Stimulated activated CD4-positive, alpha-beta T cell treated with anti-CD3 and anti-CD28 coated beads, Interleukin-15, amount 100 ng/mL, for 48 hours (primary cell): Measurements from ENCODE around the gene XBP1.
"Not testable (repeated sequence)": the region's sequence is repeated elsewhere in the genome, so short reads cannot be mapped to it uniquely, and the experiment has no call there.

ENCODE experiments used
- DNase-seq, 2 donors: peaks; one replicate each; pipeline ENCODE4 v3.0.0-alpha.2; 2020; ENCODE audit warnings: low read depth in 2 of 2

The XBP1 gene

GRCh38 chr22:28817919-28818859, 17.8 kb upstream of the XBP1 start:
- no peak for DNase-seq

DNA sequence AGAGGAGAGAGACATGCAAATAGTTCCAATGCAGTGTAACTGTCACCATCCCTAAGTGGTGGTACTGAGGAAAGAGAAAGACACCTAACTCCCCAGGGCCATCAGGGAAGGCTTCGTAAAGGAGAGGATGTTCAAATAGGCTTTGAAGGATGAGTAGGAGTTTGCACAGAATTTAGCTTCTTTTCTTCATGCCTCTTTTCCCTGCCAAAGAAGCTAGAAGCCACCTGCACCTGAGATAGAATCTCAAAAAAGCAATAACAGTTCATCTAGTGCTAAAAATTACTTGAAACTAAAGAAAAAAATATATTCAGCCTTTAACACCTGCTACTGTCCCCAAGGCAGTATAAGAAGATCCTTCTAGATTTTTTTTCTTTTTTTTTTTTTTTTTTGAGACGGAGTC, 16.7 kb upstream of the XBP1 start:
- no peak for DNase-seq

DNA sequence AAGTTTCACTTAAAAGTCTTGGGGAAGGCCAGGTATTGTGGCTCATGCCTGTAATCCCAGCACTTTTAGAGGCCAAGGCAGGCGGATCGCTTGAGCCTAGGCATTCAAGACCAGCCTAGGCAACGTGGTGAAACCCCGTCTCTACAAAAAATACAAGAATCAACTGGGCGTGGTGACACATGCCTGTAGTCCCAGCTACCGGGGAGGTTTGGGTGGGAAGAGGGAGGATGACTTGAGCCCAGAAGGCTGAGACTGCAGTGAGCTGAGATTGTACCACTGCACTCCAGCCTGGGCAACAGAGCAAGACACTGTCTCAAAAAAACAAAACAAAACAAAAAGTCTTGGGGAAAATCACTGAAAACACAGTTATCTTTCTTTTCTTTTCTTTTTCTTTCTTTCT, 15.4 kb upstream of the XBP1 start:
- DNase-seq: no peak

DNA sequence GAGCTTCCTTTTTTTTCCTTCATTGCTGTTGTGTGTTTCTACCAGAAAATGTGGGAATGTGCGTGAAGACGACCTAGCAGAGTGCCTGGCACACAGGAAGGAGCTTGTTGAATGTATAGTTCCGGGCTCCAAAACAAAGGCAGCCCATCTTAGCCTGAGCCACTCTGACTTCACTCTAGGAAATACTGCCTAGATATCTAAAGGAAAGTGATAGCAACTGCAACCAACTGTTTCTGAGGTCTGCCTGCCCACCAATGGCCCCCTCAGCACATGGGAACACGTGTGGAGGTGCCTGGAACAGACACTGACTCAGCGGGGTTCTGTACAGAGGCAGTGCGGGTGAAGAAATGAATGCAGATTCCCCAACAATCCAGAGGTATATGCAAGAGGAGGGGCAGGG, 14.7 kb upstream of the XBP1 start:
- no peak for DNase-seq

DNA sequence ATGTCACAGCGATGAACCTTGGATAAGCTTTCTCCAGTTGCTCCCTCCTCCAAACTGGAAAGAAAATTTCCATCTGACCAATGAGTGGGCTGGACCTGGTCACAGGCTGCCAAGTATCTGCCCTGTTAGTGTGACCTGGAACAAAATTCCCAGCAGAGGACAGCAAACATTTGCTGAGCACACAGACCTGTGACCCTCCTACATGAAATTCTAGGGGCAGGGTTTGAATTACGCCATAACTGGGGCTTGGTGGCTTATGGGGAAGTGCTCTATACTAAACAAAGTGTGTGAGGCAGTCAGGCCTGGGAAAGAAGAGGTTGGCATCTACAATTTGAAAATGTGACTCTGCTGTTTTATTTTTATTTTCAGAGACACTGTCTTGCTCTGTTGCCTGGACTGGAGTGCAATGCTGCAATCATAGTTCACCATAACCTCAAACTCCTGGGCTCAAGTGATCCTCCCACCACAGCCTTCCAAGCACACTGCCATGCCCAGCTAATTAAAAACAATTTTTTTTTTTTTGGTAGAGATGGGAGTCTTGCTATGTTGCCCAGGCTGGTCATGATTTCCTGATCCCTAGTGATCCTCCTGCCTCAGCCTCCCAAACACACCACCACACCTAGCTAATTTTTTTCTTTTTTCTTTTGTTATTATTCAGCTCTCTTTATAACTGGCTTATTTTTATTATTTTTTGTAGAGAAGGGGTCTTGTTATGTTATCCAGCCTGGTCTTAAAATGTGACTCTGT, 13.6 kb upstream of the XBP1 start:
- DNase-seq: no peak

- DNase-seq: no peak
Measured at GRCh38 chr22:28812516-28812915, 12.1 kb upstream of the XBP1 start.

DNA sequence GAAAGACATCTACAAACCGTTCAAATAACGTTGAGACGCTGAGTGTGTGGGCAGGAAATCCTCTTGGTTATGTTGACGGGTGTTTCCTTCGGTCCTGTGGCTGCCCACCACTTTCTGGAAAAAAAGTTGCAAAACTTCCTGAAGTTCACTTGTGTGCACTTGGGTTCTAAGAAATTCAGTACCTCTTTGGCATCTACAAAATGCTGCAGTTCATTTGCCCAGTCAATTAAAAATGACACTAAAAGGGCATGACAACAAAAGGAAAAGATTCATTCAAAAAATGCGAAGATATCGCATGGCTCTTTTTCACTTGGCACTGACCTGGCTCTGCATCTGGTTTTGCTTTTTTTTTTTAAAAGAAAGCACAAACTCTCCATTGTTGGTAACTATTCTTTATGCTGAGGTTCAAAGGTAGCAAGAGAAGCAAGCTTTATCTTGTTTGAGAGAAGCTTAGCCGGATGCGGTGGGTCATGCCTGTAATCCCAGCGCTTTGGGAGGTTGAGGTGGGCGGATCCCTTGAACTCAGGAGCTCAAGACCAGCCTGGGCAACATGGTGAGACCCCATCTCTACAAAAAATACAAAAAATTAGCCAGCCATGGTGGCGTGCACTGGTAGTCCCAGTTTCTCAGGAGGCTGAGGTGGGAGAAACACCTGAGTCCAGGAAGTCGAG, 10.6 kb upstream of the XBP1 start:
- no peak for DNase-seq

DNA sequence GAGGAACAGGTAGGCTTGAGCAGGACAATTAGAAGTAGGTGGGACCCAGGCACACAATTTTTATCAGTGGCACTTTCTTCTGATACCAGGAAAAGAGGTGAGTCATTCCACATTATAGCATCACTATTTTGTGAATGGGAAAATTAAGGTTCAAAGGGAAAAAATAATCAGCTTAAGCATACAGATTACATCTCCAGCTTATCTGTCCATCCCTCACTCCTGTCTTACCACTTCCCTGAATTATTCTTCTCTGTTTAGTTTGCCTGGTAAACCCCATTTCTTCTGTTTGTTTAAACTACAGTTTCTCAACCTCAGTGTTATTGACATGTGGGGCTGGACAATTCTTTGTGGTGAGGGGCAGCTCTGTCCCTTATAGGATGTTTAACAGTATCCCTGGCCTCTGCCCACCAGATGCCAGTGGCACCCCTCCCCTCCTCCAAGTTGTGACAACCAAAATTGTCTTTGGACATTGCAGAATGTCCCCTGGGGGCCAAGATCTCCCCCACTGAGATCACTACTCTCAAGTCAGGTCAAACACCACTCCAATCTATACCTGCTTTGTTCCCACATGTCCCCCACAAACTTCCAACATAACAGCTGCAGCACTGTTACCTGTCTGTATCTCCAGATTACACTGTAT, 8.5 kb upstream of the XBP1 start:
- DNase-seq: no peak

DNA sequence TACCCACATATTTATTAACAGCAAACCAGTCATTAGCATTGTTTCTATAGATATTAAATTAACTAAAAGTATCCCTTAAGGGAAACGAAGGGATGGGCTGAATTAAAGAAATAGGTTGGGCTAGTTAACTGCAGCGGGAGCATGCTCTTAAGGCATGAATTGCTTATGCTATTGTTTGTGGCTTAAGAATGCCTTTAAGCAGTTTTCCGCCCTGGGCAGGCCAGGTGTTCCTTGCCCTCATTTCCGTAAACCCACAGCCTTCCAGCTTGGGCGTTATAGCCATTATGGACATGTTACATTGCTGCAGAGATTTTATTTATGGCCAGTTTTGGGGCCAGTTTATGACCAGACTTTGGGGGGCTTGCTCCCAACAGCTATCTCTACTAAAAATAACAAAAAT, 5.1 kb upstream of the XBP1 start:
- DNase-seq: not testable (repeated sequence)

DNA sequence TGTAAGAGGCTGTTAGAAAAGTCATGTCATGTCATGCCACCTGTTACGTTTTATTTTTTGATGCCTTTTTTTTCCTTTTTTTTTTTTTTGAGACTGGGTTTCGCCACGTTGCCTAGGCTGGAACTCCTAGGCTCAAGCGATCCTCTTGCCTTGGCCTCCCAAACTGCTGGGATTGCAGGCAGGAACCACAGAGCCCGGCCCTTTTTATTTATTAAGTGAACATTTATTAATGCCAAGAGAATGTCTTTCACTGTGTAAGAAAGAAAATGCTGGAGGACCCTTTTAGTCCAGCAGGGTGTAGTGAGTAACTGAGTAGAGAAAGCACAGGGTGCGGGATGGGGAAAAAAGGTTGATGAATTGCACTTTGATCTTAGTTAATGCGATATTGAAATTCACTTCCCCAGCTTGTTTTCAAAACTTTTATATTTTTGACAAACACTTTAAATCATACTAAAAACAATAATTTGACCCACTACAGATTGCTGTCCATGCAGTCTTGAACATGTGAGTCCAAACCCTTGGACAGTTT, 2.3 kb upstream of the XBP1 start:
- no peak for DNase-seq

DNA sequence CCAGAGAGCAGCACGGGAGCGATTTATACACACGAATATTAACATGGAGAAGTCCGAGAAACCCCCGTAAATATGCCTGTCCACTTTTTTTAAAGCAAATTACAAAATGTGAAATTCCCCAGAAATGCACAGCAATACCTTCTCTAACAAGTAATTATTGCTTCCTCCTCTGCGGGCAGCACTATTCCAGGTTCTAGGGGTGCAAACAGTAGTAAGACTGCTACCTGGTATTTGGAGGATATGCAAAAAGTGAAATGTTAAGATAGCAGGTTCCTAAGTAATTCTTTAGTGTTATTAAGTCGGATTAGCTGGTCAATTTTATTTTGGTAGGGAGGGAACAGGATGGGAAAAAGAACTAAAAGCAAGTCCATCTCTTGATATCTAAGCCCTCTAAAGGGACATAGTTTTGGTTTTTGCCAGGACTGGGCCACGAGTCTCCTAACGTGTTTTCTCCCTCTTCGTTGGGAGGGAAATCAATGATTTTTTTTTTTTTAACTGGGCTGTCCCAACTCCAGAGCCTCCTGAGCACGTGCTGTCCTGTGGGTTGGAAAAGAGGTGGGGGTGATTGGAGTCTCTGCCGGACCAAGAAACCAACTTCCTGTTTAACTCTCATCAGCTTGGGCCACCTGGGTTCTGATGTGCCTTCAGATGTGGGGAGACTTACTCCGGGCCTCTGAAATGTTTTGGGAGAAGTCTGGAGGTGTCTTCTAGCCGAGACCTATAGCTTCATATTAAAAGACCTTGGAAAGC, 1.7 kb upstream of the XBP1 start:
- no peak for DNase-seq

- DNase-seq: no peak
Measured at GRCh38 chr22:28799606-28800307, 612 bp downstream of the XBP1 start.

GRCh38 chr22:28798810-28799605, 1.4 kb downstream of the XBP1 start:
- no peak for DNase-seq

DNA sequence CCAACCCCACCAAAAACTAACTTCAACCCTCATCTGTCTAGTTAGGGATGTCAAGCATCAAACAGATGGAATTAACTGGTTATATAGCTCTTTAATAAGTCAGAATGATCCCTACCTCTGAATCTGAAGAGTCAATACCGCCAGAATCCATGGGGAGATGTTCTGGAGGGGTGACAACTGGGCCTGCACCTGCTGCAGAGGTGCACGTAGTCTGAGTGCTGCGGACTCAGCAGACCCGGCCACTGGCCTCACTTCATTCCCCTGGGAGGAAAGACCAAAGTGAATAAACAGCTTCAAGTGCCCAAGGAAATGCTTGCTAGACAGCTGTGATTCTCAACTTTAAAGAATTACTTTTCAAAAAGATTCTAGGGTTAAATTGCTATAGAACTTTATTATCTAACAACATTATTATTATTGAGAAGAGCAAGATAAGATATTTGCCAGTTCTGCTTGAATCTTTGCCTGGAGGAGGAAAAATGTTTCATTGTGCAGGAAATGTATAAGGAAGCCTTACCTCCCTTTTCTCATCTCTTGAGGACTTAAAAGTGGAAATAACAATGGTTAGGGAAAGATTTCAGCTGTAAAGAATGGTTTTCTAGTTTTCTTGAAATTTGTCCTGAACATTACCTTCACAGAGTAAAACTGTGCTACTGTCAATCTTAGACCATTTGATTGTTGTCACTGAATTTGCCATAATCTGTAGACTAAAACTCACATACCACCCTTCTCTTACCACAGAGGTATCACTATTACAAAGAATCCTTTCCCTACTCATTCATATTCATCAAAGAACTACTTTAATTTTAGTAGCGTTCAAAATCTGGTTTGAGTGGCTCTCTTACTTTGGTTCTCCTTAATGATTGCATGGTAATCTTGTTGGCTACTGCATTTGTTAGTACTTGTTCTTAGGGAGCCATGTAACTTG, 4.2 kb downstream of the XBP1 start:
- no peak for DNase-seq

GRCh38 chr22:28795071-28795693, 5.2 kb downstream of the XBP1 start:
- DNase-seq: no peak

- DNase-seq: no peak
Measured at GRCh38 chr22:28793976-28794584, 6.3 kb downstream of the XBP1 start.
